Measurements from ENCODE around the gene TIMM13.
"Not testable (repeated sequence)": the region's sequence is repeated elsewhere in the genome, so short reads cannot be mapped to it uniquely, and the experiment has no call there.

Gene TIMM13

GRCh38 chr19:2429917-2430535 is 2.6 kb upstream of the TIMM13 start:
- no peak for DNase-seq

- no peak for DNase-seq
Observed at GRCh38 chr19:2428756-2429711, 1.6 kb upstream of the TIMM13 start.

DNA sequence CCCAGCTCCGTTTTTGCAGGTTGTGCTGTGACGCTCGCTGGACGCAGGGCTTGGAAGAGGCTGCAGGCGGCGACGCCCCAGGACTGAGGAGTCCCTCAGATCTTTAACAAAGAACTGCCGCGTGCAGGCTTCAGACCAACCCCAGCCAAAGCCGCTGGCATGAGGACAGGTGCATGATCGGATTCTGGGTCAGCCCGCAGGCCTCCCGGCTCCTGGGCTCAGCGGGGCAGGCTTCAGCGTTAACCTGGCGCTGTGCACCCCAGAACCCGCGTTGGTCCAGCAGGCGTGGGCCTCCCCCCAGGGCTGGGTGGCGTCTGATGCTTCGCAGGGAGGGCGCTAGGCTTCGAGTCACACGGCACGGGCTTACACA is 920 bp upstream of the TIMM13 start:
- DNase-seq = no peak

- no peak for DNase-seq
Observed at GRCh38 chr19:2426611-2427428, 566 bp downstream of the TIMM13 start.

DNA sequence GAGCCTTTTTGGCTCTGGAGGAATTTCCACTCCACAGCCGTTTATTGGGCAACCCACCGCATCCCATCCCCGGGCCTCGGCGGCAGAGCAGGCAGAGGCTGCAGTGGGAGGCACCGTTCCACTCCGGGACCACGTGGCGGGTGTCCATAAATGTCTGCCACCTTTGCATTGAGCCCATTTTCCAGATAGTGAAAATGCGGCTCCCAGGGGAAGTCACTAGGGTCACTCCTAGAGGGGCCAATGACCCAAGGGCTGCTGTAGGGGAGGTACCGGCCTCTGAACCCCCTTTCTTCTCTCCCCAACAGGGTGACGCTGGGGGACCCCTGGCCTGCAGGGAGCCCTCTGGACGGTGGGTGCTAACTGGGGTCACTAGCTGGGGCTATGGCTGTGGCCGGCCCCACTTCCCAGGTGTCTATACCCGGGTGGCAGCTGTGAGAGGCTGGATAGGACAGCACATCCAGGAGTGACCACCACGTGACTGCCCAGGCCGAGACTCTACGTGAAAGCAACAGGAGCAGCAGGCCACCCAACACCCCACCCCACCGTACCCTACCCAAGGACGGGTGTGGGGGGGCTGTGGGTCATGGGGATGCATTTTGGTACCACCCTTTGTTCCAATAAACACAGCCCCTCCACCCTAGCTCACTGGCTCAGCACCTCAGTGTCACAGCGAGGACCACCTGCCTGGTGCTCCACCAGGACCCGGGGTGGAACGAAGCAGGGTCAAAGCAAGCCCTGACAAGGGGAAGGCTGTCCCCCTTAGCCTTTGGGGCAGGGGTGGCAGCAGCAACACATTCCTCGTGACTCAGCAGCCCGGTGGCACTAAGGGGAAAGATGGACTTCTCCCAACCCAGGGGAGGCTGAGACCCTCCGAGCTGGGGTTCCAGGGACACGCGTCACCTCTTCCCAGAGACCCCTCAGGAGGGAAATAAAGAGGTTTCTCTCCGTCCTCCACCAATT is 1.5 kb downstream of the TIMM13 start:
- DNase-seq = no peak

DNA sequence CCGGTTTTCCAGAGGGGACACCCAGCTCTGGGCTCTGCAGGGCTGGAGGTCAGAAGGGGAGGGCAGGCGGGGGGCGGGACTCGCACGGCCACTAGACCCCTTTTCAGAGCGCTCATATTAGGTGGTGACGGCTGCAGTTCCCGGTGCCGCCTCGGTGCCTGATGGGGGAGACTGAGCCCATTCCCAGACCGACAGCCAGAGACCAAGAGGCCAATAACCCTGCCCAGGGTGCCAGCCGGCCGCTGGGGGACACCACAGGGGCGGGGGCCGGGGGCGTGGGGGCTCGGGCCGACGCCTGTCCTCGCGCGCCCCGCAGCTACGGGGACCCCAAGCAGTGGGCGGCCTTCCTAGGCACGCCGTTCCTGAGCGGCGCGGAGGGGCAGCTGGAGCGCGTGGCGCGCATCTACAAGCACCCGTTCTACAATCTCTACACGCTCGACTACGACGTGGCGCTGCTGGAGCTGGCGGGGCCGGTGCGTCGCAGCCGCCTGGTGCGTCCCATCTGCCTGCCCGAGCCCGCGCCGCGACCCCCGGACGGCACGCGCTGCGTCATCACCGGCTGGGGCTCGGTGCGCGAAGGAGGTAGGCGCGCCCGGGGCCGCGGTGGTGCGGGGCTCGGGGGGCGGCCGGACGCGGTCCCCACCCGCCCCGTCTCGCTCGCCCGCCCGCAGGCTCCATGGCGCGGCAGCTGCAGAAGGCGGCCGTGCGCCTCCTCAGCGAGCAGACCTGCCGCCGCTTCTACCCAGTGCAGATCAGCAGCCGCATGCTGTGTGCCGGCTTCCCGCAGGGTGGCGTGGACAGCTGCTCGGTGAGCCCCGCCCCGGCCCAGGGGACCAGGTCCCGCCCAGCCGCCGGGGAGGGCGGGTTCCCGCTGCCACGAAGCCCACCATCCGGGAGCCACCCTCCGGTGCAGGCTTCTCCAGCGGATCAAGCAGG is 2.4 kb downstream of the TIMM13 start:
- no peak for DNase-seq

GRCh38 chr19:2423915-2424685 is 3.3 kb downstream of the TIMM13 start:
- DNase-seq = no peak

DNA sequence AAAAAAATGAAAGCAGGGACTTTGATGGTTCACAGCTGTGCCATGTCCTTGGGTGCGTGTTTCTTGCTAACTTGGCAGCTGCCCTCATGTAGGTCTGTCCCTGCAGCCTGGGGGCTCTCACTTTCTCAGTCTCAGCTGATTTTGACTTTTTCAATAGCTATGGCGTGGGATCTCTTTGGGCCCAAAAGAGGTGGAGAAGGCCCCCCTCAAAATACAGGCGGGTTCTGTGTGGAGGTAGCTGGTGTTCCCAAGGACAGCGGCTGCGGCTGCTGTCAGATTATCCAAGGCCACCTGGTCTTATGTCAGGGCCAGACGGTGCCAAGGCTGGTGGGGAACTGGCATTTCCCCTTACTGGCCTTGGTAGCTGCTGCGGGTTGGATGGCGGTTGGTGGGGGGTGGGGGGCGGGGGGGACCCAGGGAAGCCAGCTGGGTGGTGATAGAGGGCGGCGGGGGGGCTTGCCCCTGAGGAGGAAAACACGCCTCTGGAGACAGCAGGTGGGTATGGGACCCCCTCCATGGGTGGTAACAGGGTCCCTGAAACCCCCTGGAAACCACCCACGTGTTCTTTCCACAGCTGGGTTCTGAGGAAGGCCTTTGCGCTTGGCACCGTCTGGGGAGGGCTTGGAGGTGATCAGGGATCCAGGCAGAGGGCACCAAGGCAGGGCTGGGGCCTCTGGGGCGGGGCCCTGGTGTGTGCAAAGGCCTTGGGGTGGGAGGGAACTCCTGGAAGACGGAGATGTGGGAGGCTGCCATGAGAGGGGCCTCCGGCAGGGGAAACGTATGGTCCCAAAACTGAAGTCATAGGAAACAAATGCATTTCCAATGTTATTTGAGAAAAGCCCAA is 4.1 kb downstream of the TIMM13 start:
- DNase-seq = no peak

DNA sequence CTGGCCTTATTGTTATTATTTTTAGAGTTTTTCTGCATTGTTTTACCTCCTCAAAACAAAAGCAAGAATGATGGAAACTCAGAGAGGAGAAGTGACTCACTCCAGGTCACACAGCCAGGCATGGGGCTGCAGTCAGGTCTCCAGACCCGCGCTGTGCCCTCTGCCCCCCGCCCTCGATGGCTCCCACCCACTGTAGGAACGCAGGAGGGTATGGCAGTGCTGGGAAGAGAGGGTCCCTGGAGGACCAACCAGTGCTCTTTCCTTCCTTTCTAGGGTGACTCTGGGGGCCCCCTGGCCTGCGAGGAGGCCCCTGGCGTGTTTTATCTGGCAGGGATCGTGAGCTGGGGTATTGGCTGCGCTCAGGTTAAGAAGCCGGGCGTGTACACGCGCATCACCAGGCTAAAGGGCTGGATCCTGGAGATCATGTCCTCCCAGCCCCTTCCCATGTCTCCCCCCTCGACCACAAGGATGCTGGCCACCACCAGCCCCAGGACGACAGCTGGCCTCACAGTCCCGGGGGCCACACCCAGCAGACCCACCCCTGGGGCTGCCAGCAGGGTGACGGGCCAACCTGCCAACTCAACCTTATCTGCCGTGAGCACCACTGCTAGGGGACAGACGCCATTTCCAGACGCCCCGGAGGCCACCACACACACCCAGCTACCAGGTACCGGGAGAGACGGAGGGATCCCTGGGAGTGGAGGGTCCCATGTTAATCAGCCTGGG is 5.6 kb downstream of the TIMM13 start:
- DNase-seq = no peak

DNA sequence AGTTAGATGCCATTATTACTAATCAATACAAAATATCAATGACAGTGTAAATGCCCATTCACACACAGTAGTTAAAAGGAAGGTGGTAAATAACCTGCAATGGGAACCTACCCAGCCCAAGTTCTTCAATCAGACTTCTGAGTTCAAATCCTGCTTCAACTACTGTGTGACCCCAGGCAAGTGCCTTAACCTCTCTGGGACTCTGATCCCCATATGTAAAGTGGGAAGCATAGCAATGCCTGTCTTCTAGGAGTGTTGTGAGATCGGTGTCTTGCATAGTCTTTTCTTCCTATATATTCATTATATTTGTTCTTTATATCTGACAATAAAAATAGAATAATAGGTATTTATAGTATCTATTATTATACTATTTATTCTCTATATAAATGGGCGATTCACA is 6.9 kb downstream of the TIMM13 start:
- no peak for DNase-seq

GRCh38 chr19:2419754-2420153 is 7.6 kb downstream of the TIMM13 start:
- no peak for DNase-seq

- no peak for DNase-seq
Observed at GRCh38 chr19:2417881-2418406, 9.4 kb downstream of the TIMM13 start.

DNA sequence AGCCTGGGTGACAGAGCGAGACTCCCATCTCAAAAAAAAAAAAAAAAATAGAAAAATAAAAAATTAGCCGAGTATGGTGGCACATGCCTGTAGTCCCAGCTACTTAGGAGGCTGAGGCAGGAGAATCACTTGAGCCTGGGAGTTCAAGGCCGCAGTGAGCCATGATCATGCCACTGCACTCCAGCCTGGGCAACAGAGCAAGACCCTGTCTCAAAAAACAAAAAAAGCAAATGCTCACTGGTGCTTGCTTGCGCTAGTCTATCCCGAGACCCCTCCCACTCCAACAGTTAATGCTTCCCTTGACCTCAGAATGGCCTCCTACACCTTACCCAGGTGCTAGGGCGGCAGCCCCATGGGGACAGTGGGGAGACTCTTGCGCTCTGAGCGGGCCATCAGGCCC is 9.9 kb downstream of the TIMM13 start:
- not testable (repeated sequence) for DNase-seq

DNA sequence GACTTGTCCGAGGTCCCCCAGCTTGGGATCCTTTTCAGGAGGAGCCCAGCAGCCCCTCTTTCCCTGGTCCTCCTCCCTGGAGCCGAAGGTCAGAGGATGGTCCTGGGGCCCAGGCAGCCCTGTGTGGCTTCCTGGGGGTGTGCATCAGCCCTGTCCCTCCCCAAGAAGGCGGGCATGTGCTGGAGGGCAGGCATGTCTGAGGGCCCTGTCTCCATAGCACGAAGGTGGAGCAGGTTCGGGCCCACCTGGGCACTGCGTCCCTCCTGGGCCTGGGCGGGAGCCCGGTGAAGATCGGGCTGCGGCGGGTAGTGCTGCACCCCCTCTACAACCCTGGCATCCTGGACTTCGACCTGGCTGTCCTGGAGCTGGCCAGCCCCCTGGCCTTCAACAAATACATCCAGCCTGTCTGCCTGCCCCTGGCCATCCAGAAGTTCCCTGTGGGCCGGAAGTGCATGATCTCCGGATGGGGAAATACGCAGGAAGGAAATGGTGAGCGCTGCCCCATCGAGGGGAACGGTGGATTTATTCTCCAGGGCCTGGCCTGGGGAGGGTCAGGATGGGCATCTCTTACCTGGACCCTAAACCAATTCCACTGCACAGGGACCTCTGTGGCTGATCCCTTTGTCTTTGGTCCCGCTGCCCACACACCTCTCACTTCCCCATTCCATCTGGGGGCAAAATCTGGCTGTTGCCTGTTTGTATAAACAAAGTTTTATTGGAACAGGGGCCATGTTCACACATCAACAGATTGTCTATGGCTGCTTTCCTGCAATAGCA is 10.9 kb downstream of the TIMM13 start:
- DNase-seq = no peak

DNA sequence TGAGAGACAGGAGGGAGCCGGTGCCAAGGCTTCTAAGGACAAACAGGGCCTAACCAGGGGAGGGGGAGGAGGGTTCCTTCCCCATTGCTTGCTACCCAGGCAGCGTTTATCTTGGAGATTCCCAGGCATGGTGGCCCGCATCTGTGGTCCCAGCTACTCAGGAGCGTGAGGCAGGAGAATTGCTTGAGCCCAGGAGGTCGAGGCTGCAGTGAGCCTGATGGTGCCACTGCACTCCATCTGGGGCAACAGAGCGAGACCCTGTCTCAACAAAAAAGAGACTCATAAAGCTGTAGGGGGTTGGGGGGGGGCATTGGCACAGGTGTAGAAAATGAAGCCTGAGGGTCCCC is 11.4 kb downstream of the TIMM13 start:
- DNase-seq = no peak

DNA sequence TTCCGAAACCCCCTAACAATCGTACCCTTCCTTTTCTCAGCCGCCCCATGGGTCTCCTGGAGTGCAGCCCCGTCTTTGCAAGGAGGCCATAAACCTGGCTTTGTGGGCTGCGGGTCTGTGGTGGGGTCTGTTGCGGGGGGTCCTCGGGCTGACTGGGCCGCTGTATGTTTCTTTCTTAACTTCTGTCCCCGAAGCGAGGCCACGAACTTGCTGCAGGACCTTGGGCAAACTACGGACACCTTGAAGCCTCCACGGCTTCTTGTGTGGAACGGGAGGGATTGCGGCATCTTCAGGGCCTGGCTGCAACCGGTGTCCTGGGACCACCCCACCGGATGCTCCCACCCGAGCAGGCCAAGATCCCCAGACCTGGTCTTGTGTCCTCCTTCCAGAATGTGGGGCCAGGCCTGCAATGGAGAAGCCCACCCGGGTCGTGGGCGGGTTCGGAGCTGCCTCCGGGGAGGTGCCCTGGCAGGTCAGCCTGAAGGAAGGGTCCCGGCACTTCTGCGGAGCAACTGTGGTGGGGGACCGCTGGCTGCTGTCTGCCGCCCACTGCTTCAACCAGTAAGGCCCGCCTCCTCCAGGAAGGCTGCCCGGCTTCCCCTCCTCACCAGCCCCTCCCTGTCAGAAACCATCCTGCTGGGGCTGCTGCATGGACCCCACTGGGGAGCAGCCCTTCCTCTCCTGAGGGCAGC is 12.0 kb downstream of the TIMM13 start:
- no peak for DNase-seq

DNA sequence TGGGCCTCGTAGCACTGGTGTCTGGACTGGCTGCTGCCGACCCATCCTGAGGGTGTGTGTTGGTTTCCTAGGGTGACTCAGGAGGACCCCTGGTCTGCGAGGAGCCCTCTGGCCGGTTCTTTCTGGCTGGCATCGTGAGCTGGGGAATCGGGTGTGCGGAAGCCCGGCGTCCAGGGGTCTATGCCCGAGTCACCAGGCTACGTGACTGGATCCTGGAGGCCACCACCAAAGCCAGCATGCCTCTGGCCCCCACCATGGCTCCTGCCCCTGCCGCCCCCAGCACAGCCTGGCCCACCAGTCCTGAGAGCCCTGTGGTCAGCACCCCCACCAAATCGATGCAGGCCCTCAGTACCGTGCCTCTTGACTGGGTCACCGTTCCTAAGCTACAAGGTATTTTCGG is 13.8 kb downstream of the TIMM13 start:
- DNase-seq = no peak

All from activated effector memory CD4-positive, alpha-beta T cell treated with Interleukin-2 at 50 U/mL for 16 hours (primary cell).